GM23338 (cell line): ENCODE data around the gene PRLH. TPM values are rescaled to one million over a fixed set of nuclear protein-coding genes. Genes with fewer than 3 reads are reported as not detected.

Experiments used
- ATAC-seq: fragments of 200-7000 bp; cut with Tn5 transposase; 3 replicates; pipeline ENCODE4 v1.9.1; 2020
- DNase-seq: peaks from one replicate; pipeline ENCODE4 v3.0.0-alpha.2; 2015; ENCODE audit warnings: low spot score
- H2AFZ ChIP-seq: fragments of 200-600 bp; sonication (generic); 2 replicates; pipeline ENCODE4 v1.8.0; 2016; ENCODE audit warnings: antibody characterized with exemption, mild to moderate bottlenecking, moderate library complexity
- H3F3A ChIP-seq: fragments of 200-600 bp; sonication (generic); replicated peaks from 2 replicates; pipeline ENCODE4 v1.8.0; 2017; ENCODE audit warnings: antibody characterized with exemption, mixed run types, low read depth
- H3K27ac ChIP-seq: fragments of 200-600 bp; sonication (generic); 2 replicates; pipeline ENCODE4 v1.6.1; 2016; ENCODE audit warnings: low read depth
- H3K27me3 ChIP-seq: fragments of 200-600 bp; sonication (generic); 2 replicates; pipeline ENCODE4 v1.8.0; 2016; ENCODE audit warnings: mild to moderate bottlenecking, mixed run types, moderate library complexity; ENCODE audit not compliant: insufficient read depth
- H3K36me3 ChIP-seq: fragments of 200-600 bp; sonication (generic); 2 replicates; pipeline ENCODE4 v1.8.0; 2016; ENCODE audit warnings: mild to moderate bottlenecking; ENCODE audit not compliant: insufficient read depth
- H3K4me1 ChIP-seq: fragments of 200-600 bp; sonication (generic); 2 replicates; pipeline ENCODE4 v1.8.0; 2016; ENCODE audit warnings: mild to moderate bottlenecking, moderate library complexity; ENCODE audit not compliant: insufficient read depth
- H3K4me2 ChIP-seq: fragments of 200-600 bp; sonication (generic); 2 replicates; pipeline ENCODE4 v1.7.1; 2017; ENCODE audit warnings: mixed run types
- H3K4me3 ChIP-seq: fragments of 200-600 bp; sonication (generic); 2 replicates; pipeline ENCODE4 v1.6.1; 2016; ENCODE audit warnings: mixed run types
- H3K79me2 ChIP-seq: fragments of 200-600 bp; sonication (generic); replicated peaks from 2 replicates; pipeline ENCODE4 v1.8.0; 2017; ENCODE audit warnings: mild to moderate bottlenecking; ENCODE audit not compliant: insufficient read depth
- H3K9me2 ChIP-seq: fragments of 200-600 bp; sonication (generic); 2 replicates; pipeline ENCODE4 v1.8.0; 2017; ENCODE audit not compliant: insufficient read depth
- H4K20me1 ChIP-seq: fragments of 200-600 bp; sonication (generic); replicated peaks from 2 replicates; pipeline ENCODE4 v1.8.0; 2017; ENCODE audit warnings: mild to moderate bottlenecking; ENCODE audit not compliant: insufficient read depth
- H3K27ac Mint-ChIP-seq: 2 replicates; pipeline ENCODE4 v1.8.0; 2020; ENCODE audit warnings: inconsistent platforms, mild to moderate bottlenecking, moderate library complexity, mixed read lengths
- H3K27me3 Mint-ChIP-seq: 3 replicates; pipeline ENCODE4 v1.8.0; 2022; ENCODE audit warnings: low read depth, mild to moderate bottlenecking, moderate library complexity, mixed read lengths, inconsistent platforms; ENCODE audit not compliant: insufficient read depth, poor library complexity
- H3K36me3 Mint-ChIP-seq: 3 replicates; pipeline ENCODE4 v1.8.0; 2021; ENCODE audit warnings: low read depth, mild to moderate bottlenecking, inconsistent platforms, moderate library complexity, mixed read lengths
- H3K4me1 Mint-ChIP-seq: 3 replicates; pipeline ENCODE4 v1.8.0; 2020; ENCODE audit warnings: mild to moderate bottlenecking, inconsistent platforms, mixed read lengths
- H3K4me3 Mint-ChIP-seq: 3 replicates; pipeline ENCODE4 v1.8.0; 2021; ENCODE audit warnings: moderate library complexity, mild to moderate bottlenecking, inconsistent platforms, mixed read lengths
- H3K9me3 Mint-ChIP-seq: 3 replicates; pipeline ENCODE4 v1.8.0; 2020; ENCODE audit warnings: moderate library complexity, mild to moderate bottlenecking, inconsistent platforms, mixed read lengths
- CREB1 ChIP-seq: fragments of 250-450 bp; sonication (Bioruptor Pico); IDR thresholded peaks from 2 replicates; pipeline ENCODE4 v1.5.0; 2020; ENCODE audit warnings: low read depth, mild to moderate bottlenecking, moderate library complexity
- CTCF ChIP-seq, 2 experiments: fragments of 200-600 bp in 1 of 2; sonication (generic) in 1 of 2; conservative IDR thresholded peaks; 2 replicates each; pipeline versions ENCODE4 v1.5.1 to v1.6.1; 2016 to 2017; ENCODE audit warnings: antibody characterized with exemption in 2 of 2, low read depth in 2 of 2, mild to moderate bottlenecking in 2 of 2, moderate library complexity in 1 of 2
- ETS1 ChIP-seq: IDR thresholded peaks from 2 replicates; pipeline ENCODE4 v1.6.1; 2016; ENCODE audit warnings: antibody characterized with exemption
- EZH2 ChIP-seq: fragments of 200-600 bp; sonication (generic); IDR thresholded peaks from one replicate; pipeline ENCODE4 v1.8.0; 2017; ENCODE audit warnings: antibody characterized with exemption, mild to moderate bottlenecking, low read depth; ENCODE audit not compliant: unreplicated experiment
- EZH2phosphoT487 ChIP-seq: fragments of 200-600 bp; sonication (generic); IDR thresholded peaks from one replicate; pipeline ENCODE4 v1.8.1; 2018; ENCODE audit warnings: antibody characterized with exemption; ENCODE audit not compliant: unreplicated experiment
- JUNB ChIP-seq: IDR thresholded peaks from one replicate; pipeline ENCODE4 v1.6.1; 2016; ENCODE audit warnings: antibody characterized with exemption; ENCODE audit not compliant: unreplicated experiment
- NANOG ChIP-seq: IDR thresholded peaks from 2 replicates; pipeline ENCODE4 v1.6.1; 2016; ENCODE audit warnings: antibody characterized with exemption, borderline replicate concordance
- POLR2AphosphoS5 ChIP-seq: IDR thresholded peaks from 2 replicates; pipeline ENCODE4 v1.6.1; 2016; ENCODE audit warnings: antibody characterized with exemption, low read depth
- REST ChIP-seq: IDR thresholded peaks from one replicate; pipeline ENCODE4 v1.6.1; 2018; ENCODE audit warnings: antibody characterized with exemption; ENCODE audit not compliant: unreplicated experiment
- STAT1 ChIP-seq: IDR thresholded peaks from one replicate; pipeline ENCODE4 v1.6.1; 2016; ENCODE audit warnings: antibody characterized with exemption; ENCODE audit not compliant: unreplicated experiment
- ZNF114 ChIP-seq: fragments of 250-450 bp; sonication (Bioruptor Pico); IDR thresholded peaks from 2 replicates; pipeline ENCODE4 v1.5.0; 2020; ENCODE audit warnings: mild to moderate bottlenecking, moderate library complexity
- ZNF331 ChIP-seq: fragments of 250-450 bp; sonication (Bioruptor Pico); IDR thresholded peaks from 2 replicates; pipeline ENCODE4 v1.5.0; 2020; ENCODE audit warnings: low read depth, mild to moderate bottlenecking, moderate library complexity
- ZNF462 ChIP-seq: fragments of 250-450 bp; sonication (Bioruptor Pico); IDR thresholded peaks from 2 replicates; pipeline ENCODE4 v1.5.0; 2020; ENCODE audit warnings: mild to moderate bottlenecking, moderate library complexity
- polyA plus RNA-seq: library from polyadenylated mRNA; unstranded; fragments of >200 nt; fragmentation: Nextera tagmentation; extraction: Ambion mirVana; gene quantifications from 2 replicates; pipeline ENCODE4 v1.2.1, GENCODE V29; 2016
- total RNA-seq: library from RNA; depleted of rRNA; stranded (reverse); fragments of >200 nt; shearing (Covaris generic); gene quantifications from 2 replicates; pipeline ENCODE4 v1.2.3, GENCODE V29; 2014

PRLH gene
- total and polyA plus RNA-seq, 2 experiments from 2014 or later: not detected

GRCh38 chr2:237527766-237528165 lies 38.6 kb upstream of the PRLH start:
- Histone ChIP-seq H3K4me2 (no peak overlapping the region), H3K79me2 (no peaks in the 10 kb centered on the region), H3K27me3 (no peaks in the 10 kb centered on the region), H3K4me3 (no peak overlapping the region), H3K9me2 (no peaks in the 10 kb centered on the region), H3K36me3 (no peaks in the 10 kb centered on the region; the same call in 1 of the 2 replicates), H4K20me1 (no peaks in the 10 kb centered on the region), H3K27ac (no peak overlapping the region), H3K4me1 (no peaks in the 10 kb centered on the region), H3F3A (no peaks in the 10 kb centered on the region), H2AFZ (no peak overlapping the region)
- DNase-seq (no peak), ATAC-seq (no peak)
- H3K9me3 Mint-ChIP-seq: no peaks in the 10 kb centered on the region
- H3K36me3 Mint-ChIP-seq: peaks cover 3% of the 10 kb centered on the region; the same call in 1 of the 3 replicates
- no peak overlapping the region for H3K27ac Mint-ChIP-seq
- H3K27me3 Mint-ChIP-seq: peaks cover 5% of the 10 kb centered on the region
- H3K4me1 Mint-ChIP-seq: peaks cover 10% of the 10 kb centered on the region
- no peak overlapping the region for H3K4me3 Mint-ChIP-seq
- TF ChIP-seq ETS1 (no peak), CTCF (conservative IDR thresholded peaks at IDR 0.05; ENCODE audit: low read depth in 2 of 2) (no peak), ZNF331 (CRISPR knock-in tag) (no peak), CREB1 (no peak), EZH2 (no peak), POLR2AphosphoS5 (no peak), NANOG (no peak), ZNF462 (no peak), REST (no peak), ZNF114 (CRISPR knock-in tag) (no peak), JUNB (no peak), STAT1 (no peak), EZH2phosphoT487 (no peak)
